HEK293T (cell line): ENCODE measurements around the gene POLN.

Experiments used
- ARNT ChIP-seq: fragments of 450-650 bp; IDR thresholded peaks from 2 replicates; pipeline ENCODE4 v1.6.1; 2017; ENCODE audit warnings: mild to moderate bottlenecking
- NFRKB ChIP-seq: fragments of 450-650 bp; IDR thresholded peaks from 2 replicates; pipeline ENCODE4 v1.6.1; 2016; ENCODE audit warnings: mild to moderate bottlenecking, moderate library complexity
- SP1 ChIP-seq: fragments of 450-650 bp; IDR thresholded peaks from 2 replicates; pipeline ENCODE4 v1.6.1; 2017
- SUZ12 ChIP-seq: fragments of 450-650 bp; IDR thresholded peaks from 2 replicates; pipeline ENCODE4 v1.6.1; 2016; ENCODE audit warnings: mild to moderate bottlenecking

- TF ChIP-seq NFRKB = no peak
- TF ChIP-seq SP1 = no peak
- no peak for TF ChIP-seq SUZ12
- TF ChIP-seq ARNT = no peak
Measured at GRCh38 chr4:2289955-2290333, 48.0 kb upstream of the POLN start.
